ENCODE data around the gene MED23. TPM values are rescaled to one million over a fixed set of nuclear protein-coding genes. Genes with fewer than 3 reads are reported as not detected.
A peak's percentile ranks its signal among the peaks of the same experiment; 100 is the strongest.

Gene MED23
- total RNA-seq, 2 donors from 2014 or later = 26.5 to 29.5 TPM

DNA sequence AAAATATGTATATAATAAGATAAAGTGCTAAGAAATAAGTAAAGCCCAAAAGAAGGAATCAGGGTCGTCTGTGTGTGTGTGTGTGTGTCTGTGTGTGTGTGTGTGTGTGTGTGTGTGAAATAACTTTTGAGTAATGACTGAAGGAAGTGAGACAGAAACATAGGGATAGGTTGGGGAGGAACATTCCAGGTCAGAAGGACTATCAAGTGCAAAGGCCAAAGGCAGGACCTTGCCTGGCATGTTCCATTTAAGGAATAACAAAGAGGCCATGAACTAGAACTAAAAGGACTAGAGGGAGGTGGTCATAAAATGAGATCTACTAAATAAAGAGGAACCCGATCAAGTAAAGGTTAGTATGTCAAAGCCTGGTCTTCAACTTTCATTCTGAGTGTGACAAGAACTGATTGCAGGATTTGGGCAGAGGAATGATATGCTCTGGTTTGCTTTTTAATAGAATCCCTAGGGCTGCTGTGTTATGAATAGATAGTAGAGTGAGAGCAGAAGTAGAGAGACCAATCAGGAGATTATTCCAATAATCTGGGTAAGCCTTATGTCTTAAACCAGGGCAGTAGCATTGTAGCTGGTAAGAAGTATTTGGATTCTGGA, 15.9 kb upstream of the MED23 start:
- intact Hi-C loops (cut with DNase I, micrococcal nuclease) = no loop called here
- DNase-seq (no peak), ATAC-seq (peak; percentile 56)

DNA sequence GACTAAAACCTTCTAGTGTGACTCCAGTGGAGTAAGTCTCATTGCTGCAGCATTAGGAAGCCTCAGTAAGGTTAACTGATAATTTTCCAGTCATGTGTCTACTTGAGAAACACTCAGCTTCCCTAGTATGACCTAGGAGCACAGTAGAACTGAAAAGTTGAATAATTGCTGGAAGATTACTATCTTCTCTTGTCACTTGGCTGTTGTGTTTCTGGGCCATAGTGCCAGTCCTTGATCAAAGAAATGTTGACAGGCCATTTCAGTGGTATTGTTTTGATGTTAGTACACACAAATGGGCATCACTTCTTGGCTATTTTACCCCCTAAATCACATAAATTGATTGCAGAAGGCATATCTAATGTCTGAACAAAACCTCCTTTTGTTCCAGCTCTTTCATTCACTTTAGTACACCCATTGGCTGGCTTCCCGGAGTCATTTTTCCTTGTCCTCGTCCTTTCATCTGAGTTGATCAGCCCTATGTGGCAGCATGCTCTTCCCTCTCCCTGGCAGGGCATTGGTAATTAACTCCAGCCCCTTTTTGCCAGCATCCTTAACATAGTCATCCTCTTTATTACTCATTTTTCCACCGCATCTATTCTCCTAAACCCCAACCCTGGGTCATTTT, 15.1 kb upstream of the MED23 start:
- intact Hi-C loops (cut with DNase I, micrococcal nuclease) = no loop called here
- ATAC-seq = peak; percentile 70
- peak; percentile 73 to 79 for DNase-seq

- intact Hi-C loops (cut with DNase I, micrococcal nuclease) = no loop called here
- no peak for DNase-seq
- no peak for ATAC-seq
Observed at GRCh38 chr6:131642565-131642964, 14.5 kb upstream of the MED23 start.

GRCh38 chr6:131641554-131641953, 13.5 kb upstream of the MED23 start:
- DNase-seq = no peak
- ATAC-seq = no peak
- intact Hi-C loops (cut with DNase I, micrococcal nuclease) = no loop called here

- intact Hi-C loops (cut with DNase I, micrococcal nuclease) = no loop called here
- DNase-seq (no peak), ATAC-seq (no peak)
Observed at GRCh38 chr6:131640576-131640975, 12.5 kb upstream of the MED23 start.

DNA sequence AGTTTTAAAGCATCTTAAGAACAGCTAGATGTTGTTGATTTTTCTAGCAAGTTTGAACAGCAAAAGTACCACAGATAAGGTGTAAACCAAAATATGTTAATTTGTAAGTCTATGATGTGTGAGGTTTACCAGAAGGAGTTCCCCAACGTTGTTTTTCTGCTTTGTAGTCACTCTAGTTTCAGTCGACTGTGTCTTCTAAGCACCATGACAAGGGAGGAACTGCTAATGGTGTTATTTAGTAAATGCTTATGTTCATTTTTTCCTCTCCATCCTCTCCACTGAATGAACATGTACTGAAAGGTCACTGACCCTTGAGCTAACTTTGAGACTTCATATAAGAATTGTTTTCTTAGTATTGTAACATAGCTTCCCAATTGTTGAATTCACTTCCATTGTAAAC, 12.1 kb upstream of the MED23 start:
- intact Hi-C loops (cut with DNase I, micrococcal nuclease) = no loop called here
- no peak for DNase-seq
- ATAC-seq = no peak

- ATAC-seq (peak; percentile 67), DNase-seq (no peak)
- intact Hi-C loops (cut with DNase I, micrococcal nuclease) = no loop called here
Observed at GRCh38 chr6:131638013-131638412, 10.0 kb upstream of the MED23 start.

DNA sequence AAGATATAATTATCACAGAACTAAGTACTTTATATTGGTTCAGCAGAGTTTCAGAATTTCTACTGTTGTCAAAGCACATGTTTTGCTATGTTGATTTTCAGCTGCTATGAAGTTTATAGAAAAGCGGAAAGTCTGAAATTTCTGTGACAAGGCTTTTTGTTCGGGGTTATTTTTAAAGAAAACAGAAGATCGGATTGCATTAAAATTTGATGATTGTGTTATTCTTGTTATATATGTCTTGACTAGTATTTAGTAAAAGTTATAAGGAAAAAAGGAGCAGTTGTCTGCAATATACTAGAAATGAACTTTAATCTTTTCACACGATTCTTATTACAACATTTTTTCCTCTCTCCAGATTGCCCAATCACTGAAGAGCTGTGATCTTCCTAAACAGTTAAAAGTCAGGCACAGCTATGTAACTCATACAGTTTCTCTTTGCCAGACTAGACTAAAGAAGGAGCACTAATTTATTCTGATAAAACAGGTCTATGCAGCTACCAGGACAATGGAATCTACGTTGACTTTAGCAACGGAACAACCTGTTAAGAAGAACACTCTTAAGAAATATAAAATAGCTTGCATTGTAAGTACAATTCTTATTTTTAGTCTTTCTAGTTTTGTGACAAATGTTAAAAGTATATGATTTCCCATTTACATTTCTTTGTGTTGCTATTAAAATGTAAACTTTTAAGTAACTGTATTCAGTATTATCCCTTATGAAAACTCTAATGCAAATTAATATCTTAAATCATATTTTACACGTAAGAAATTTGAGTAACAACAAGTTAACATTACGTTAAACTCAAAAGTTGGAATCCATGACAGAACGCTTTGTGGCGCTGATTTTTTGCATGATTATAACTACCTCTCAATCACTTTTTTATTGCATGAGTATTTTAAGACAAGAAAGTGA, 9.1 kb upstream of the MED23 start, which contains the start of gene ENPP3:
ENPP3 (plus strand) TSS at position 423 of the 913 bp plus-strand sequence; CDS start at position 506, 83 bp downstream.
- intact Hi-C loops (cut with DNase I, micrococcal nuclease) = no loop called here
- DNase-seq = no peak
- ATAC-seq = peak; percentile 88

DNA sequence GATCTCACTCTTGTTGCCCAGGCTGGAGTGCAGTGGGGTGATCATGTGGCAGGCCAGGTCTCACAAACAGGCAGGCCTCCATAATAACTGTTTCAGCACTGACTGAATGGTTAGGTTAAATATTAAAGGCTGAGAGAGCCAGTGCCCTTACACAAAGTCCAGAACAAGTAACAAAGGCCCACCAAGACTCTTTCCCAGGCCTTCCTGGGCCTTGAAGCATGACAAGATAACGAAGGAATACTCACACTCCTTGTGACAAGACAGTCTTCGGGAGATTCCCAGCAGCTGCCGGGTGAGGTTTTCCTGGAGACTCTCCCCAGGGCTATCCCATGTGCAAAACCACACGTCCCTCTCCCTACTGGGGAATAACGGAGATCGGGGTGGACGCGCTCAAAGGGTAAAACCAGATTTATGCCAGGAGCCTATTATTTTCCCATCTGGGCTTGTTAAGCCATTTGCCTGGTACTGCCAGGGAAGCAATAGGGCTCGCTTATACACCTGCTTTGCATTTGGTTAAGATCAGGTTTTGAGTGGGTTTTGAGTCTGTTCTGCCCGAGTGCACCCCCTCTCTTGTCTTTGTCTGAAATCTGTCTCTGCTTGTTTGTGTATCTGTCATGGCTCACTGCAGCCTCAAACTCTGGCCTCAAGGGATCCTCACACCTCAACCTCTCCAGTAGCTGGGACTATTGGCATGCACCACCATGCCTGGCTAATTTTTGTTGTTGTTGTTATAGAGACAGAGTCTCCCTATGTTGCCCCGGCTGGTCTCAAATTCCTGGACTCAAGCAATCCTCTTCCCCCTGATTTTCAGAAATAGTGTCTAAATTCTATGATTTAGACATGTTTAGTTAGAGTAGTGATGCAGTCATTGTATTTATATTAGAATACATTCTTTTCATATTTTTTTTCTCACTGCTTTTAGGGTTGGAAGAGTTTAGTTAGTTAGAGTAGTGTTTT, 7.6 kb upstream of the MED23 start:
- ATAC-seq (no peak), DNase-seq (no peak)
- intact Hi-C loops (cut with DNase I, micrococcal nuclease) = no loop called here

GRCh38 chr6:131631625-131632289, 3.7 kb upstream of the MED23 start:
- intact Hi-C loops (cut with DNase I, micrococcal nuclease) = no loop called here
- ATAC-seq = no peak
- no peak for DNase-seq

GRCh38 chr6:131629651-131630050, 1.6 kb upstream of the MED23 start:
- DNase-seq = no peak
- intact Hi-C loops (cut with DNase I, micrococcal nuclease) = no loop called here
- ATAC-seq = no peak

- ATAC-seq (no peak), DNase-seq (no peak)
- intact Hi-C loops (cut with DNase I, micrococcal nuclease) = no loop called here
Observed at GRCh38 chr6:131628726-131629125, 684 bp upstream of the MED23 start.

- no peak for ATAC-seq
- DNase-seq = no peak
- intact Hi-C loops (cut with DNase I, micrococcal nuclease) = no loop called here
Observed at GRCh38 chr6:131615275-131615674, 12.8 kb downstream of the MED23 start.

DNA sequence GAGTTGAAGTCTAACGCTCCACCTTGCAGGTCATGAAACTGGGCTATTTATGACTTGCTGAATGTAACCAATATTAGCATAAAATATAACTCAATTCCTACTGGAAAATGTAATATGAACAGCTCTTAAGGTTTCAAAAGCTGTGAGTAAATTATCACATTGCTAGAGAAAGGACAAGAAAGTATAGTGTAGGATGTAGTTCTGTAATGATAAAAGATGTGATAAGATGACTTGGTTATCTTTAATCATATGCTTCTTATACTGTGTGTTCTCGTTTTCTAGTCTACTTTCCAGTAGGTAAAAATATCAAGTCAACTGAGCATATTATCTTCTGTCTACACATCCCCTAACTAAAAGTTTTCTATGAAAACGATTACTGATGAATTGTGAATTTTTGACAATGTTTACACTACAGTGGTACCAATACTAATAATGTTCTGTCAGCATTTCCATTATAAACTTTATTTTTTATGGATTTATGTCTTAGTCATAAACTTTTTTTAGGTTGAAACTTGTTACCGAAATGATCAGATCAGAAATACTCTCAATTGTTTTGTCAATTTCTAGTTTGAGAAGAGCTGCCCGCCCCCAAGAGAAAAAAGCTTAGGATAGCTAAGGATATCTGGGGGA, 14.6 kb downstream of the MED23 start:
- ATAC-seq (no peak), DNase-seq (no peak)
- intact Hi-C loops (cut with DNase I, micrococcal nuclease) = no loop called here

DNA sequence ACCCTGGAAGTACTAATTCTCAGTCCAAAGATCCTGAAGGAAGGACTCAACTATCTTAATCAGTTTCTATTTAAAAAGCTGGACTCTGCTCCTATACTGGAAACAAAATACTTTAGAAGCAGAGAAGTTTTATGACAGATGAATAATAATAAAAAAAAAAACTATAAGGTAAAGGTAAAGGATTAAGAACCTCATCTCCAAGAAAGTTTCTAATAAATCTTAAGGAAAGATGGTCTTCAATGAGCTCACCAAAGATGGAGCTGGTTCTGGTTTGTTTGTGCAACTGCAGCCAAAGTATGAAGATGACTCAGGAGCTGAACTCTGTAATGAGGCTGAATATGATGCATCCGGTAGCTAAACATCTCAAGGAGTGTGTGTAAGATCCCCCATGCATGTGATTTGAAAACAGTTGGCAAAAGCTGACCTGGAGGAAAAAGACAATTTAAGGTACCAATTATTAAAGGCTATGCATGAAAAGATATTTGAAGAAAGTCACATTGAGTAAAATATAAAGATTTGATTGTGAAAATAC, 25.2 kb downstream of the MED23 start:
- DNase-seq = no peak
- intact Hi-C loops (cut with DNase I, micrococcal nuclease) = no loop called here
- ATAC-seq = no peak

DNA sequence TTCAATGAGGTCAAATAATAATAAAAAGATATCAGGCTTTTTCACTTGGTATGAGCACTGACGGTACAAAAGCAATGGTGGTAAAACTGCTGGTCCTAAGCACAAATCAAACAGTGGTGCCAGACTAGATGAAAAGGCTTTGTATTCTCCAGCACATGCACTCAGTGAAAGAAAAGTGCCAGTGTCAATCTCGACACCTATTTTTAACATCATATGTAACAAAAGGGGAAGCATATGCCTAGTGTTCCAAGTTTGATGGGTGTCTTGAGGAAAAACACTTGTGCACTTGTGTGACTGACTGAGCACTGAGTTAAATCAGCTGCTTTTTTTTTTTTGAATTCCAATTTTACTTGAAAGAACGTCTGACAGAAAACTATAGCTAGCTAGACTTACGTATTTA, 27.3 kb downstream of the MED23 start:
- DNase-seq (no peak), ATAC-seq (no peak)
- intact Hi-C loops (cut with DNase I, micrococcal nuclease) = no loop called here

DNA sequence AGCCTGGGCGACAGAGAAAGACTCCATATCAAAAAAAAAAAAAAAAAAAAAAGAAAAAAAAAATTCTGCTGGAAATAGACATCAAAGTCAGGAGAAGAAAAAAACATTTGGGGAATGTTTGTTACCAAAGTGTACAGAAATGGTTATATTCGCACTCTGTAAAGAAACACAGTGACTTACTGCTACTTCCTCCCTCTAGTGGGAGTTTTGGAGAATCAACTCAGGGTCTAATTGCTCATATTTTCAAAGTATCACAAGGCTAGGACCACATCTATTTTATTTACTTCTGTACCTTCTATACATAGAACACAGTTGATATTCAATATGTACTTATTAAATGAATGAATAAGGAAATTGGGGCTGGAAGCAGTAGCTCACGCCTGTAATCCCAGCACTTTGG, 30.6 kb downstream of the MED23 start:
- ATAC-seq = no peak
- intact Hi-C loops (cut with DNase I, micrococcal nuclease) = no loop called here
- no peak for DNase-seq

DNA sequence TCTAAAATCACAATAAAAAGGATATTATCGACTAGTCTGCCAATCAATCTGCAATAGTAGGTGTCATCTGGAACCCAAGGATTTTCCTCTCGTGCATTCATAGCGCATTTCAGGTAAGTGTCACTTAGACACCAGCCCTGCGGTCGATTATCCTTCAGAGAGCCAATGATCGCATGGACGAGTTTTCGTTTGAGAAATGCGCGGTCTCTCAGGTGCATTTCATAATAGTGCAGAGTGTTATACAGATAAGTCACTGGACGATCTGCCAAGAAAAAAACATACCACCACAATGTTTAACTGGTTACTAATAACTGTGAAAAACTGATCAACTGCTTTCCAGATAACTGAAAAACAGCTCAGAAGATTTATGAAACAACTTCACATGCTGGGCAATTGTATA, 34.0 kb downstream of the MED23 start:
- intact Hi-C loops (cut with DNase I, micrococcal nuclease) = no loop called here
- ATAC-seq (no peak), DNase-seq (no peak)
